Mesenchymal stem cell (in vitro differentiated cells and primary cell): ENCODE measurements around the gene PIF1.

Experiments
- DNase-seq: peaks from one replicate; pipeline ENCODE4 v3.0.0-alpha.2; 2013
- H2AFZ ChIP-seq: one replicate; pipeline ENCODE4 v1.6.1; 2013; ENCODE audit warnings: low read depth, mild to moderate bottlenecking, control low read depth, inconsistent platforms, low read length, moderate library complexity
- H2AK5ac ChIP-seq: 2 replicates; pipeline ENCODE4 v1.6.1; 2013; ENCODE audit warnings: low read length, moderate library complexity, mild to moderate bottlenecking, inconsistent platforms; ENCODE audit not compliant: severe bottlenecking
- H2BK120ac ChIP-seq: one replicate; pipeline ENCODE4 v1.6.1; 2013; ENCODE audit warnings: low read depth, mild to moderate bottlenecking, inconsistent platforms, low read length, moderate library complexity
- H2BK12ac ChIP-seq, 2 experiments: one replicate each; pipeline ENCODE4 v1.6.1; 2013; ENCODE audit warnings: inconsistent platforms in 2 of 2, low read length in 2 of 2, mild to moderate bottlenecking in 2 of 2, moderate library complexity in 2 of 2, control low read depth in 1 of 2
- H2BK15ac ChIP-seq: one replicate; pipeline ENCODE4 v1.6.1; 2013; ENCODE audit warnings: mild to moderate bottlenecking, low read depth, inconsistent platforms; ENCODE audit not compliant: poor library complexity, severe bottlenecking
- H2BK5ac ChIP-seq: 2 replicates; pipeline ENCODE4 v1.6.1; 2013; ENCODE audit warnings: low read depth, mild to moderate bottlenecking, low read length, control low read depth, inconsistent platforms; ENCODE audit not compliant: poor library complexity, severe bottlenecking
- H3K14ac ChIP-seq, 2 experiments: one replicate each; pipeline ENCODE4 v1.6.1; 2013; ENCODE audit warnings: inconsistent platforms in 2 of 2, low read length in 2 of 2, control low read depth in 1 of 2, mild to moderate bottlenecking in 1 of 2, moderate library complexity in 1 of 2
- H3K18ac ChIP-seq, 2 experiments: one replicate each; pipeline ENCODE4 v1.6.1; 2013; ENCODE audit warnings: inconsistent platforms in 2 of 2, low read length in 2 of 2, control low read depth in 1 of 2, low read depth in 1 of 2, mild to moderate bottlenecking in 1 of 2
- H3K23ac ChIP-seq, 2 experiments: one replicate each; pipeline ENCODE4 v1.6.1; 2013; ENCODE audit warnings: inconsistent platforms in 2 of 2, low read length in 2 of 2, mild to moderate bottlenecking in 2 of 2, moderate library complexity in 2 of 2, control low read depth in 1 of 2
- H3K27ac ChIP-seq: 2 replicates; pipeline ENCODE4 v1.5.1; 2013; ENCODE audit warnings: mild to moderate bottlenecking, moderate library complexity, low read length, control low read depth, inconsistent platforms; ENCODE audit not compliant: poor library complexity, severe bottlenecking
- H3K27me3 ChIP-seq, 2 experiments: 2 replicates each; pipeline versions ENCODE4 v1.6.1 to v1.7.0; 2013; ENCODE audit warnings: low read length in 2 of 2, mild to moderate bottlenecking in 2 of 2, moderate library complexity in 2 of 2, control low read depth in 1 of 2, inconsistent platforms in 1 of 2; ENCODE audit not compliant: control insufficient read depth in 1 of 2, insufficient read depth in 1 of 2
- H3K36me3 ChIP-seq, 2 experiments: 2 replicates each; pipeline versions ENCODE4 v1.6.1 to v1.7.0; 2013; ENCODE audit warnings: low read length in 2 of 2, control low read depth in 1 of 2, inconsistent platforms in 1 of 2, low read depth in 1 of 2, mild to moderate bottlenecking in 1 of 2; ENCODE audit not compliant: insufficient read depth in 2 of 2, control insufficient read depth in 1 of 2
- H3K4ac ChIP-seq, 2 experiments: one replicate each; pipeline ENCODE4 v1.6.1; 2013; ENCODE audit warnings: inconsistent platforms in 2 of 2, low read length in 2 of 2, mild to moderate bottlenecking in 2 of 2, moderate library complexity in 2 of 2, control low read depth in 1 of 2, low read depth in 1 of 2
- H3K4me1 ChIP-seq: 2 replicates; pipeline ENCODE4 v1.6.1; 2013; ENCODE audit warnings: low read depth, low read length, control low read depth; ENCODE audit not compliant: control insufficient read depth, insufficient read depth
- H3K4me2 ChIP-seq: 2 replicates; pipeline ENCODE4 v1.6.1; 2013; ENCODE audit warnings: low read length, mild to moderate bottlenecking, inconsistent platforms; ENCODE audit not compliant: poor library complexity, severe bottlenecking
- H3K4me3 ChIP-seq, 2 experiments: 2 replicates each; pipeline versions ENCODE4 v1.5.1 to v1.7.0; 2013; ENCODE audit warnings: low read length in 2 of 2, mild to moderate bottlenecking in 2 of 2, control low read depth in 1 of 2, low read depth in 1 of 2; ENCODE audit not compliant: insufficient read depth in 1 of 2
- H3K79me1 ChIP-seq: replicated peaks from 2 replicates; pipeline ENCODE4 v1.6.1; 2013; ENCODE audit warnings: mild to moderate bottlenecking, control low read depth, low read length, inconsistent platforms; ENCODE audit not compliant: poor library complexity, severe bottlenecking
- H3K9ac ChIP-seq: 2 replicates; pipeline ENCODE4 v1.7.0; 2013; ENCODE audit warnings: mild to moderate bottlenecking, low read length, moderate library complexity
- H3K9me3 ChIP-seq: 2 replicates; pipeline ENCODE4 v1.7.0; 2013; ENCODE audit warnings: mild to moderate bottlenecking, low read length; ENCODE audit not compliant: control insufficient read depth
- H4K8ac ChIP-seq: one replicate; pipeline ENCODE4 v1.6.1; 2013; ENCODE audit warnings: inconsistent platforms, mild to moderate bottlenecking, low read length, moderate library complexity
- H4K91ac ChIP-seq: one replicate; pipeline ENCODE4 v1.6.1; 2013; ENCODE audit warnings: mild to moderate bottlenecking, low read length, inconsistent platforms
- WGBS: methylation state at CpG from one replicate; pipeline ENCODE4 v1.1.7; 2013; ENCODE audit warnings: mixed read lengths; 5-methylcytosine and 5-hydroxymethylcytosine counted together

The PIF1 gene

GRCh38 chr15:64806509-64806908 is 18.9 kb downstream of the PIF1 start:
- Histone ChIP-seq H2BK120ac (no peak overlapping the region), H4K8ac (no peak overlapping the region), H2BK15ac (no peak overlapping the region), H2AK5ac (no peak overlapping the region), H3K4me1 (peaks cover 10% of the 10 kb centered on the region), H2AFZ (no peak overlapping the region), H3K18ac (no peak overlapping the region), H3K36me3 (no peaks in the 10 kb centered on the region), H3K79me1 (no peaks in the 10 kb centered on the region), H3K14ac (no peak overlapping the region), H3K27ac (no peak overlapping the region), H3K27me3 (peaks cover 5 to 31% of the 10 kb centered on the region in 2 experiments), H3K4me3 (no peak overlapping the region), H3K9me3 (no peaks in the 10 kb centered on the region), H3K4ac (no peak overlapping the region), H2BK5ac (no peak overlapping the region), H2BK12ac (no peak overlapping the region), H3K4me2 (no peak overlapping the region), H3K23ac (no peak overlapping the region), H3K9ac (no peak overlapping the region), H4K91ac (no peak overlapping the region)
- whole genome bisulfite sequencing: 67% methylated on average over 6 of the region's 6 CpGs
- no peak for DNase-seq

GRCh38 chr15:64804619-64805018 is 20.8 kb downstream of the PIF1 start:
- H3K27me3 ChIP-seq: peaks cover 5 to 31% of the 10 kb centered on the region in 2 experiments
- H3K4me2 ChIP-seq: no peak overlapping the region
- DNase-seq: no peak
- H3K4me3 ChIP-seq: no peak overlapping the region
- H3K18ac ChIP-seq: no peak overlapping the region
- no peak overlapping the region for H2AFZ ChIP-seq
- no peaks in the 10 kb centered on the region for H3K36me3 ChIP-seq
- H4K8ac ChIP-seq: no peak overlapping the region
- peaks cover 4% of the 10 kb centered on the region for H3K4me1 ChIP-seq
- no peaks in the 10 kb centered on the region for H3K79me1 ChIP-seq
- H3K9ac ChIP-seq: no peak overlapping the region
- no peak overlapping the region for H3K4ac ChIP-seq
- no peak overlapping the region for H2BK15ac ChIP-seq
- H2BK12ac ChIP-seq: peak overlapping the region in 1 of 2 experiments; percentile 3
- no peak overlapping the region for H4K91ac ChIP-seq
- no peak overlapping the region for H2BK120ac ChIP-seq
- no peak overlapping the region for H2BK5ac ChIP-seq
- no peak overlapping the region for H3K23ac ChIP-seq
- H3K14ac ChIP-seq: no peak overlapping the region
- H2AK5ac ChIP-seq: no peak overlapping the region
- no peaks in the 10 kb centered on the region for H3K9me3 ChIP-seq
- H3K27ac ChIP-seq: no peak overlapping the region
- WGBS: 72% methylated on average over 2 of the region's 2 CpGs

- H3K14ac ChIP-seq: no peak overlapping the region
- peaks cover 4% of the 10 kb centered on the region for H3K4me1 ChIP-seq
- H3K27me3 ChIP-seq: peaks cover 5 to 25% of the 10 kb centered on the region in 2 experiments
- H3K9ac ChIP-seq: no peak overlapping the region
- no peak overlapping the region for H3K4ac ChIP-seq
- H3K23ac ChIP-seq: no peak overlapping the region
- H4K91ac ChIP-seq: no peak overlapping the region
- no peak overlapping the region for H3K27ac ChIP-seq
- no peak overlapping the region for H4K8ac ChIP-seq
- no peaks in the 10 kb centered on the region for H3K9me3 ChIP-seq
- H2BK12ac ChIP-seq: no peak overlapping the region
- H2AFZ ChIP-seq: no peak overlapping the region
- no peaks in the 10 kb centered on the region for H3K36me3 ChIP-seq
- no peak overlapping the region for H3K4me3 ChIP-seq
- H2BK5ac ChIP-seq: no peak overlapping the region
- no peak overlapping the region for H3K4me2 ChIP-seq
- no peaks in the 10 kb centered on the region for H3K79me1 ChIP-seq
- no peak overlapping the region for H2BK15ac ChIP-seq
- H2AK5ac ChIP-seq: no peak overlapping the region
- 100% methylated on average over 1 of the region's 1 CpG for WGBS
- peak overlapping the region in 1 of 2 experiments; percentile 34 for H3K18ac ChIP-seq
- no peak for DNase-seq
- H2BK120ac ChIP-seq: no peak overlapping the region
Observed at GRCh38 chr15:64803526-64803925, 21.9 kb downstream of the PIF1 start.

- 78% methylated on average over 2 of the region's 2 CpGs for WGBS
- Histone ChIP-seq H3K4me2 (no peak overlapping the region), H3K27ac (no peak overlapping the region), H4K8ac (no peak overlapping the region), H2BK120ac (no peak overlapping the region), H3K9me3 (no peaks in the 10 kb centered on the region), H3K14ac (no peak overlapping the region), H3K27me3 (peaks cover 0 to 3% of the 10 kb centered on the region in 2 experiments), H3K4me3 (no peak overlapping the region), H2BK12ac (no peak overlapping the region), H3K4ac (no peak overlapping the region), H3K36me3 (no peaks in the 10 kb centered on the region), H2AK5ac (no peak overlapping the region), H3K9ac (no peak overlapping the region), H2BK15ac (no peak overlapping the region), H2BK5ac (no peak overlapping the region), H3K23ac (no peak overlapping the region), H3K4me1 (peaks cover 4% of the 10 kb centered on the region), H3K79me1 (no peaks in the 10 kb centered on the region), H4K91ac (no peak overlapping the region), H3K18ac (no peak overlapping the region), H2AFZ (no peak overlapping the region)
- DNase-seq: no peak
Observed at GRCh38 chr15:64800476-64800875, 25.0 kb downstream of the PIF1 start.
